Prostate gland (tissue), 2 donors: ENCODE data around the gene SMR3B. TPM values are rescaled to one million over a fixed set of nuclear protein-coding genes. Genes with fewer than 3 reads are reported as not detected.

Experiments used
- DNase-seq: peaks from one replicate; pipeline ENCODE4 v3.0.0-alpha.2; 2019; ENCODE audit warnings: low spot score
- H3K27ac ChIP-seq, 2 donors: fragments of 200-600 bp; sonication (generic); 2 replicates each; pipeline ENCODE4 v1.5.1; 2017 to 2019
- H3K27me3 ChIP-seq: fragments of 200-600 bp; sonication (generic); replicated peaks from 2 replicates; pipeline ENCODE4 v1.5.1; 2019; ENCODE audit not compliant: insufficient read depth
- H3K36me3 ChIP-seq, 2 donors: fragments of 200-600 bp; sonication (generic); 1 replicate in 1 of 2; 2 replicates in 1 of 2; pipeline versions ENCODE4 v1.5.1 to v1.8.1; 2017 to 2019
- H3K4me1 ChIP-seq: fragments of 200-600 bp; sonication (generic); replicated peaks from 2 replicates; pipeline ENCODE4 v1.5.1; 2019
- H3K4me3 ChIP-seq, 2 donors: fragments of 200-600 bp; sonication (generic); 2 replicates each; pipeline ENCODE4 v1.5.1; 2017 to 2019
- H3K9me3 ChIP-seq: fragments of 200-600 bp; sonication (generic); 2 replicates; pipeline ENCODE4 v1.5.1; 2017
- POLR2A ChIP-seq: fragments of 450-650 bp; IDR thresholded peaks from one replicate; pipeline ENCODE4 v1.6.1; 2016; ENCODE audit warnings: antibody characterized with exemption, mild to moderate bottlenecking
- POLR2AphosphoS5 ChIP-seq: sonication (generic); formaldehyde crosslinking; IDR thresholded peaks from one replicate; pipeline ENCODE4 v1.6.1; 2017; ENCODE audit warnings: antibody characterized with exemption
- WGBS: methylation state at CpG from one replicate; pipeline ENCODE4 v1.1.5; 2018; 5-methylcytosine and 5-hydroxymethylcytosine counted together
- intact Hi-C: fragments of 100-400 bp; cut with DNase I; formaldehyde crosslinking; loops from one replicate; pipeline ENCODE4 v1.14.2; 2022
- total RNA-seq, 2 donors: library from RNA; depleted of rRNA; stranded (reverse); fragments of >200 nt; gene quantifications; one replicate each; pipeline ENCODE4 v1.1.0, GENCODE V29; 2016
- TF ChIP-seq, protein P1 (sequence below), 4 experiments: fragments of 200-600 bp in 2 of 4; fragments of 450-650 bp in 2 of 4; sonication (generic) in 2 of 4; IDR thresholded peaks; 1 replicate in 3 of 4; 2 replicates in 1 of 4; pipeline ENCODE4 v1.5.1; 2016 to 2019; ENCODE audit warnings: antibody characterized with exemption in 4 of 4, mild to moderate bottlenecking in 2 of 4, moderate library complexity in 2 of 4

The SMR3B gene
- total RNA-seq, 2 donors from 2014 or later: not detected

DNA sequence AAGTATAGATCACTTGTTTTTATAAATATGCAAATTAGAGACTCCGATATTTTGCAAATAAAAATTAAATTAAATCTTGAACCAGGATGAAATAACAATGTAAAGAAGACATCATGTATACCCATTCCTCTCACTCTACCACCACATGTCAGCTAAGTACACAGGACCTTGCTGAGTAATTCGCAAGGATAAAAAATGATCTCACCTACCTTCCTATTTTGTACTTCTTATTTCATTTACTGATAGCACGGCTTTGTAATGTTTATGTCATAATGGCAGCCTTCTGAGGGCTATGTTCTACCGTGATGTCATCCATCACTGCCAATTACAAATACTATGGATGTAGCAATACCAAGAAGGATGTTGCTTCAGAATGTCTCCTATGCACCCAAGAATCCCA, 10.9 kb upstream of the SMR3B start:
- 91% methylated on average over 4 of the region's 4 CpGs for WGBS
- no peak for TF ChIP-seq POLR2AphosphoS5
- TF ChIP-seq, protein P1, sequence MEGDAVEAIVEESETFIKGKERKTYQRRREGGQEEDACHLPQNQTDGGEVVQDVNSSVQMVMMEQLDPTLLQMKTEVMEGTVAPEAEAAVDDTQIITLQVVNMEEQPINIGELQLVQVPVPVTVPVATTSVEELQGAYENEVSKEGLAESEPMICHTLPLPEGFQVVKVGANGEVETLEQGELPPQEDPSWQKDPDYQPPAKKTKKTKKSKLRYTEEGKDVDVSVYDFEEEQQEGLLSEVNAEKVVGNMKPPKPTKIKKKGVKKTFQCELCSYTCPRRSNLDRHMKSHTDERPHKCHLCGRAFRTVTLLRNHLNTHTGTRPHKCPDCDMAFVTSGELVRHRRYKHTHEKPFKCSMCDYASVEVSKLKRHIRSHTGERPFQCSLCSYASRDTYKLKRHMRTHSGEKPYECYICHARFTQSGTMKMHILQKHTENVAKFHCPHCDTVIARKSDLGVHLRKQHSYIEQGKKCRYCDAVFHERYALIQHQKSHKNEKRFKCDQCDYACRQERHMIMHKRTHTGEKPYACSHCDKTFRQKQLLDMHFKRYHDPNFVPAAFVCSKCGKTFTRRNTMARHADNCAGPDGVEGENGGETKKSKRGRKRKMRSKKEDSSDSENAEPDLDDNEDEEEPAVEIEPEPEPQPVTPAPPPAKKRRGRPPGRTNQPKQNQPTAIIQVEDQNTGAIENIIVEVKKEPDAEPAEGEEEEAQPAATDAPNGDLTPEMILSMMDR (IDR thresholded peaks at IDR 0.05): no peak
- TF ChIP-seq POLR2A: no peak
- intact Hi-C loops: no loop called here

DNA sequence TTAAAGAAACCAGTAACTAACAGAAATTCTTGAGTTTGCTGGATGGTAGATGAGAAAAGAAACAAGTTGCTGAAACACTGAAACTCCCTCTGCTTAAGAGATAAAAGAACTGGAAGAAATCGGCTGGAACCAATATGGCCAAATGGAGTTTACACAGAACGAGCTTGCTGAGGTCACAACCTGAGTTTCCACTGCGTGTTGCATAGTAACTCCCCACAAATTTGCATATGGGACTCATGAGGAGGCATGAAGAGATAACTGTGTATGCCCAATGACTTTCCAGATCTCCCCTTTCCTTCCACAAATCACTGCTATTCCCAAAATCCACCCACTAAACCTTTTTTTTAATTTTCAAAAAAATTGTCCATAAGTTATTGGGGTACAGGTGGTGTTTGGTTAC, 10.2 kb upstream of the SMR3B start:
- Histone ChIP-seq H3K4me3 (no peak overlapping the region), H3K27ac (no peak overlapping the region), H3K36me3 (no peaks in the 10 kb centered on the region), H3K4me1 (no peaks in the 10 kb centered on the region), H3K27me3 (no peaks in the 10 kb centered on the region), H3K9me3 (no peaks in the 10 kb centered on the region)
- TF ChIP-seq POLR2AphosphoS5: no peak
- TF ChIP-seq, protein P1 (IDR thresholded peaks at IDR 0.05): no peak
- TF ChIP-seq POLR2A: no peak
- 90% methylated on average over 3 of the region's 3 CpGs for WGBS
- intact Hi-C loops: no loop called here
- no peak for DNase-seq

More for the DNA sequence above, 10.9 kb upstream of the SMR3B start:
- no peaks in the 10 kb centered on the region for H3K36me3 ChIP-seq
- no peak overlapping the region for H3K4me3 ChIP-seq
- no peak for DNase-seq
- H3K9me3 ChIP-seq: no peaks in the 10 kb centered on the region
- H3K27ac ChIP-seq: no peak overlapping the region
- H3K4me1 ChIP-seq: no peaks in the 10 kb centered on the region
- H3K27me3 ChIP-seq: no peaks in the 10 kb centered on the region

DNA sequence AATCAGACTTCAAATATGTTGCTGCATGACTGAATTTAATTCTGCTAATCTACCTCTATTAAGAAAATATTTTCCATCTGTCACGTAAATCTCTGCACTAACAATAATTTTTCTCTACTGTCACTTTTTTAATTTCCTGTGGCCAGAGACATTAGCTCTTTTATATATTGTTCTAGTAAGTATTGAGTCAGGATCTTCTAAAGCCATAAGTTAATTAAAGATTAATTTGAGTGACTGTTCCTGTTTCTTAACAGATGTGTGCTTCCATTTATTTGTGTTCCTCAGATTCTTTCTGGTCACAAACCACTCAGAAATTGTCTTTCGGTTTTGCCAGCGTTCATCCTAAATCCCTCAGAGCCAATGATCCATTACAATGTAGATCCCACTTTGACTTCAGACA, 2.4 kb upstream of the SMR3B start:
- Histone ChIP-seq H3K9me3 (no peaks in the 10 kb centered on the region), H3K27ac (no peak overlapping the region), H3K4me1 (no peaks in the 10 kb centered on the region), H3K27me3 (peaks cover 2% of the 10 kb centered on the region), H3K36me3 (no peaks in the 10 kb centered on the region), H3K4me3 (no peak overlapping the region)
- DNase-seq: no peak
- WGBS: 70% methylated on average over 3 of the region's 3 CpGs
- intact Hi-C loops: no loop called here
- no peak for TF ChIP-seq POLR2A
- TF ChIP-seq, protein P1 (IDR thresholded peaks at IDR 0.05): no peak
- no peak for TF ChIP-seq POLR2AphosphoS5

DNA sequence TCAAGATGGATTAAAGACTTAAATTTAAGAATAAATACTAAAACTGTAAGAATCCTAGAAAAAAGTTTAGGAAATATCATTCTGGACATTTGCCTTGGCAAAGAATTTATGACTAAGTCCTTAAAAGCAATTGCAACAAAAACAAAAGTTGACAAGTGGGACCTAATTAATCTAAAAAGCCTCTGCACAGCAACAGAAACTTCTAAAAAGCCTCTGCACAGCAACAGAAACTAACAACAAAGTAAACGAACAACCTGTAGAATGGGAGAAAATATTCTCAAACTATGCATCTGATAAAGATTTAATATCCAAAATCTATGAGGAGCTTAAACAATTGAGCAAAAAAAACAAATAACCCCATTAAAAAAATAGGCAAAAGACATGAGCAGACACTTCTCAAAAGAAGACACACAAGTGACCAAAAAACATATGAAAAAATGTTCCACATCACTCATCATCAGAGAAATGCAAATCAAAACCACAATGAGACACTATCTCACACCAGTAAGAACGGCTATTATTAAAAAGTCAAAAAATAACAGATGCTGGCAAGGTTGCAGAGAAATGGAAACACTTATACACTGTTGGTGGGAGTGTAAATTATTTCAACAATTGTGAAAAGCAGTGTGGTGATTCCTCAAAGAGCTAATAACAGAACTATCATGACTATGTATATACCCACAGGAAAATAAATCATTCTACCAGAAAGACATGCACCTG, 9.3 kb downstream of the SMR3B start:
- Histone ChIP-seq H3K9me3 (no peaks in the 10 kb centered on the region), H3K27me3 (peaks cover 3% of the 10 kb centered on the region), H3K27ac (no peak overlapping the region), H3K4me1 (no peaks in the 10 kb centered on the region), H3K36me3 (no peaks in the 10 kb centered on the region), H3K4me3 (no peak overlapping the region)
- 76% methylated on average over 2 of the region's 2 CpGs for WGBS
- intact Hi-C loops: no loop called here
- TF ChIP-seq POLR2A: no peak
- TF ChIP-seq, protein P1 (IDR thresholded peaks at IDR 0.05): no peak
- no peak for TF ChIP-seq POLR2AphosphoS5
- no peak for DNase-seq

DNA sequence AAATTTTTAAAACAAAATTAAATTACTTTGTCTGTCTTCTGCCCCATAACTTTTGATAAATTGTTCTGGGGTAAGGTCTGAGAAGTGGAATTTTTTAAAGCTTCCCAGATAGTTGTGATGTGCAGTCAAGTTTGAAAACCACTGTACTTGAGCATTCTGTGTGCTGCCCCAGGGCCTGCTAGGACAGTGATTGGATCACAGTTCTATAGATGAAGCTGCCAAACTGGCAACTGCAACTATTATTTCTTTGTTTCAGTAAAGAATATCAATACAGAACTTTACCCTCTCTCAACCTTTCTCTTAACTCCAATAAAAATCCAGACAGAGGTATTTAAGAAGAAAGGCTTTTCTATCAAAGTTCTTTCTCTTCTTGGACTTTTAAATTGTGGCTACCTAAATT, 14.6 kb downstream of the SMR3B start, which contains the start of gene OPRPN:
Gene OPRPN (plus strand): TSS at position 361 of the 400 bp plus-strand sequence. CDS start 1,346 bp downstream, outside the sequence.
- TF ChIP-seq POLR2A (no peak), POLR2AphosphoS5 (no peak)
- TF ChIP-seq, protein P1 (IDR thresholded peaks at IDR 0.05): no peak
- Histone ChIP-seq H3K27me3 (no peaks in the 10 kb centered on the region), H3K36me3 (no peaks in the 10 kb centered on the region), H3K4me3 (no peak within 1 kb of the TSS), H3K4me1 (no peaks in the 10 kb centered on the region), H3K9me3 (no peaks in the 10 kb centered on the region), H3K27ac (no peak within 1 kb of the TSS)
- DNase-seq: no peak
- intact Hi-C loops: no loop called here
